ENCODE data around the gene GIMAP8.

- TF ChIP-seq POLR2AphosphoS5 (IDR thresholded peaks at IDR 0.05; ENCODE audit: low read depth) (no peak), GABPA (IDR thresholded peaks at IDR 0.05; ENCODE audit: low read depth) (no peak)
Measured at GRCh38 chr7:150404172-150404804, 46.1 kb upstream of the GIMAP8 start.
